H9 (cell line): ENCODE data around the gene MAGI1. TPM values are rescaled to one million over a fixed set of nuclear protein-coding genes. Genes with fewer than 3 reads are reported as not detected.

Source experiments
- DNase-seq: peaks from one replicate; pipeline ENCODE4 v3.0.0-alpha.2; 2017
- H2AFZ ChIP-seq: one replicate; pipeline ENCODE4 v1.6.1; 2013; ENCODE audit warnings: mild to moderate bottlenecking, low read length, control low read depth, moderate library complexity
- H2AK5ac ChIP-seq: 2 replicates; pipeline ENCODE4 v1.6.1; 2013; ENCODE audit warnings: low read length, control low read depth, mixed read lengths; ENCODE audit not compliant: insufficient read length
- H2BK120ac ChIP-seq: one replicate; pipeline ENCODE4 v1.6.1; 2013; ENCODE audit warnings: low read depth, mild to moderate bottlenecking, low read length, control low read depth, inconsistent platforms; ENCODE audit not compliant: poor library complexity, severe bottlenecking
- H2BK12ac ChIP-seq: 2 replicates; pipeline ENCODE4 v1.6.1; 2013; ENCODE audit warnings: low read length, control low read depth, mixed read lengths, low read depth; ENCODE audit not compliant: insufficient read length
- H2BK15ac ChIP-seq: 2 replicates; pipeline ENCODE4 v1.6.1; 2013; ENCODE audit warnings: low read depth, low read length, control low read depth
- H2BK20ac ChIP-seq: one replicate; pipeline ENCODE4 v1.6.1; 2013; ENCODE audit warnings: low read depth, mild to moderate bottlenecking, low read length, control low read depth, inconsistent platforms; ENCODE audit not compliant: poor library complexity, severe bottlenecking
- H2BK5ac ChIP-seq: 2 replicates; pipeline ENCODE4 v1.6.1; 2013; ENCODE audit warnings: low read length, control low read depth, mixed read lengths; ENCODE audit not compliant: insufficient read length
- H3K14ac ChIP-seq: 2 replicates; pipeline ENCODE4 v1.6.1; 2013; ENCODE audit warnings: low read length, control low read depth; ENCODE audit not compliant: insufficient read depth
- H3K18ac ChIP-seq: 2 replicates; pipeline ENCODE4 v1.6.1; 2013; ENCODE audit warnings: low read depth, mild to moderate bottlenecking, mixed read lengths, low read length, control low read depth; ENCODE audit not compliant: insufficient read length
- H3K23ac ChIP-seq: 2 replicates; pipeline ENCODE4 v1.6.1; 2013; ENCODE audit warnings: low read length, control low read depth, mixed read lengths, low read depth; ENCODE audit not compliant: insufficient read length
- H3K23me2 ChIP-seq: 2 replicates; pipeline ENCODE4 v1.6.1; 2013; ENCODE audit warnings: low read depth, mild to moderate bottlenecking, mixed read lengths, low read length, control low read depth; ENCODE audit not compliant: insufficient read length, poor library complexity, severe bottlenecking
- H3K27ac ChIP-seq: 2 replicates; pipeline ENCODE4 v1.5.1; 2013; ENCODE audit warnings: low read length, control low read depth, mixed read lengths, low read depth; ENCODE audit not compliant: insufficient read length
- H3K27me3 ChIP-seq: 2 replicates; pipeline ENCODE4 v1.6.1; 2013; ENCODE audit warnings: low read length, control low read depth, inconsistent platforms; ENCODE audit not compliant: insufficient read depth
- H3K4ac ChIP-seq: 2 replicates; pipeline ENCODE4 v1.6.1; 2013; ENCODE audit warnings: low read depth, mild to moderate bottlenecking, control low read depth, inconsistent platforms, low read length, moderate library complexity
- H3K4me1 ChIP-seq: 2 replicates; pipeline ENCODE4 v1.6.1; 2013; ENCODE audit warnings: low read length, control low read depth, inconsistent platforms; ENCODE audit not compliant: insufficient read depth
- H3K4me2 ChIP-seq: 2 replicates; pipeline ENCODE4 v1.6.1; 2013; ENCODE audit warnings: low read length, control low read depth, mixed read lengths; ENCODE audit not compliant: insufficient read length, insufficient read depth
- H3K56ac ChIP-seq: 2 replicates; pipeline ENCODE4 v1.6.1; 2013; ENCODE audit warnings: low read depth, mild to moderate bottlenecking, mixed read lengths, low read length, control low read depth; ENCODE audit not compliant: insufficient read length
- H3K79me1 ChIP-seq: 2 replicates; pipeline ENCODE4 v1.6.1; 2013; ENCODE audit warnings: low read depth, mild to moderate bottlenecking, moderate library complexity, low read length, control low read depth, inconsistent platforms; ENCODE audit not compliant: insufficient read depth, poor library complexity, severe bottlenecking
- H3K79me2 ChIP-seq: 2 replicates; pipeline ENCODE4 v1.6.1; 2013; ENCODE audit warnings: low read length, control low read depth, inconsistent platforms; ENCODE audit not compliant: insufficient read depth
- H3K9ac ChIP-seq: 2 replicates; pipeline ENCODE4 v1.6.1; 2013; ENCODE audit warnings: low read length, control low read depth, mixed read lengths; ENCODE audit not compliant: insufficient read length; ENCODE audit errors: extremely low read depth
- H3K9me3 ChIP-seq: one replicate; pipeline ENCODE4 v1.6.1; 2013; ENCODE audit warnings: low read depth, low read length, inconsistent platforms; ENCODE audit not compliant: control insufficient read depth
- H3T11ph ChIP-seq: one replicate; pipeline ENCODE4 v1.6.1; 2013; ENCODE audit warnings: mild to moderate bottlenecking, low read length, control low read depth, inconsistent platforms
- H4K20me1 ChIP-seq: one replicate; pipeline ENCODE4 v1.6.1; 2013; ENCODE audit not compliant: control insufficient read depth, insufficient read length, insufficient read depth
- H4K5ac ChIP-seq: 2 replicates; pipeline ENCODE4 v1.6.1; 2013; ENCODE audit warnings: low read depth, mild to moderate bottlenecking, mixed read lengths, low read length, control low read depth; ENCODE audit not compliant: insufficient read length
- H4K8ac ChIP-seq: replicated peaks from 2 replicates; pipeline ENCODE4 v1.6.1; 2013; ENCODE audit warnings: low read length, control low read depth, mixed read lengths, low read depth; ENCODE audit not compliant: insufficient read length
- H4K91ac ChIP-seq: 2 replicates; pipeline ENCODE4 v1.6.1; 2013; ENCODE audit warnings: low read depth, mild to moderate bottlenecking, moderate library complexity, mixed read lengths, low read length, control low read depth; ENCODE audit not compliant: insufficient read length
- H3K27ac Mint-ChIP-seq, 3 experiments: 2 replicates in 2 of 3; 3 replicates in 1 of 3; pipeline ENCODE4 v1.8.0; 2020 to 2021; ENCODE audit warnings: mixed read lengths in 3 of 3, mild to moderate bottlenecking in 1 of 3, moderate library complexity in 1 of 3
- H3K27me3 Mint-ChIP-seq: 2 replicates; pipeline ENCODE4 v1.8.0; 2021; ENCODE audit warnings: low read depth, mild to moderate bottlenecking, moderate library complexity, mixed read lengths
- H3K36me3 Mint-ChIP-seq, 3 experiments: 2 replicates in 2 of 3; 3 replicates in 1 of 3; pipeline ENCODE4 v1.8.0; 2020 to 2021; ENCODE audit warnings: low read depth in 3 of 3, mixed read lengths in 3 of 3; ENCODE audit not compliant: insufficient read depth in 1 of 3
- H3K4me1 Mint-ChIP-seq, 2 experiments: 2 replicates each; pipeline ENCODE4 v1.8.0; 2020; ENCODE audit warnings: mixed read lengths in 2 of 2
- H3K4me3 Mint-ChIP-seq, 2 experiments: 2 replicates in 1 of 2; 3 replicates in 1 of 2; pipeline ENCODE4 v1.8.0; 2020 to 2021; ENCODE audit warnings: mild to moderate bottlenecking in 2 of 2, mixed read lengths in 2 of 2, moderate library complexity in 1 of 2
- H3K9me3 Mint-ChIP-seq, 2 experiments: 2 replicates in 1 of 2; 3 replicates in 1 of 2; pipeline ENCODE4 v1.8.0; 2020; ENCODE audit warnings: mild to moderate bottlenecking in 2 of 2, mixed read lengths in 2 of 2, moderate library complexity in 1 of 2
- WGBS: extraction: QIAGEN DNeasy Blood & Tissue Kit; methylation state at CpG from one replicate; pipeline ENCODE4 v1.1.7; 2013; ENCODE audit warnings: missing lambda C conversion rate, low lambda C conversion rate, mixed read lengths; ENCODE audit not compliant: insufficient read length; ENCODE audit errors: extremely low coverage; 5-methylcytosine and 5-hydroxymethylcytosine counted together
- total RNA-seq: library from RNA; stranded (reverse); gene quantifications from 2 replicates; pipeline ENCODE4 v1.2.1, GENCODE V29; 2021
- TF ChIP-seq, protein P1 (sequence below): fragments of 200-600 bp; sonication (generic); conservative IDR thresholded peaks from 3 replicates; pipeline ENCODE4 v1.8.0; 2021; ENCODE audit warnings: antibody characterized with exemption, mild to moderate bottlenecking

The MAGI1 gene
- total RNA-seq, 1 experiment from 2014 or later = 65.7 TPM

DNA sequence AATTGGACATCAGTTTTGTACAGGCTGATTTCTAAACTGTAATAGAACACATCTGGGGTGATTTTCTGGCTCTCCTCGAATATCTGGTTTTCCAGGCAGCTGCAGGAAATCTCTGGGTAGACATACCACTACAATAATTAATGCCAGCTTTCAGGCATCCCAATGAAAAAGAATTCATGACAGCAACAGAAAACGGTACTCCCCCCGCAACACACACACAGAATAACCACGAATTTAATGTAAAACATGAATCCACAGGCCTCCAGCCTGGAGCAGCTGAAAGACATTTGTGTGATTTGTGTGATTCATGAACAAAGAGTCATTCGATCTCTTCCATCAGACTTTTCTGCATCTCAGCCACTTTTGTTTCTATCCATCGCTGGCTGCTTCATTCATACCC is 262.2 kb downstream of the MAGI1 start:
- Mint-ChIP-seq H3K4me1 (peaks cover 12 to 20% of the 10 kb centered on the region in 2 experiments), H3K27me3 (no peaks in the 10 kb centered on the region), H3K4me3 (no peak overlapping the region), H3K36me3 (no peaks in the 10 kb centered on the region), H3K9me3 (no peaks in the 10 kb centered on the region), H3K27ac (no peak overlapping the region; a peak in 1 of 7 replicates)
- H4K5ac ChIP-seq = no peak overlapping the region
- no peaks in the 10 kb centered on the region for H3K79me2 ChIP-seq
- no peak overlapping the region for H3K18ac ChIP-seq
- H3K56ac ChIP-seq = no peak overlapping the region
- no peak overlapping the region for H3K23ac ChIP-seq
- H2AK5ac ChIP-seq = no peak overlapping the region
- H3K4me2 ChIP-seq = no peak overlapping the region
- no peaks in the 10 kb centered on the region; the same call in 1 of the 2 replicates for H3K4me1 ChIP-seq
- H3K79me1 ChIP-seq = no peaks in the 10 kb centered on the region
- H4K91ac ChIP-seq = no peak overlapping the region
- WGBS = no CpG with 5 or more reads among the region's 6 CpGs
- H3K9ac ChIP-seq = no peak overlapping the region
- no peak overlapping the region for H2BK20ac ChIP-seq
- no peaks in the 10 kb centered on the region for H4K20me1 ChIP-seq
- no peak overlapping the region for H2BK12ac ChIP-seq
- H2BK120ac ChIP-seq = no peak overlapping the region
- H3K14ac ChIP-seq = no peak overlapping the region
- H3T11ph ChIP-seq = no peak overlapping the region
- TF ChIP-seq, protein P1, sequence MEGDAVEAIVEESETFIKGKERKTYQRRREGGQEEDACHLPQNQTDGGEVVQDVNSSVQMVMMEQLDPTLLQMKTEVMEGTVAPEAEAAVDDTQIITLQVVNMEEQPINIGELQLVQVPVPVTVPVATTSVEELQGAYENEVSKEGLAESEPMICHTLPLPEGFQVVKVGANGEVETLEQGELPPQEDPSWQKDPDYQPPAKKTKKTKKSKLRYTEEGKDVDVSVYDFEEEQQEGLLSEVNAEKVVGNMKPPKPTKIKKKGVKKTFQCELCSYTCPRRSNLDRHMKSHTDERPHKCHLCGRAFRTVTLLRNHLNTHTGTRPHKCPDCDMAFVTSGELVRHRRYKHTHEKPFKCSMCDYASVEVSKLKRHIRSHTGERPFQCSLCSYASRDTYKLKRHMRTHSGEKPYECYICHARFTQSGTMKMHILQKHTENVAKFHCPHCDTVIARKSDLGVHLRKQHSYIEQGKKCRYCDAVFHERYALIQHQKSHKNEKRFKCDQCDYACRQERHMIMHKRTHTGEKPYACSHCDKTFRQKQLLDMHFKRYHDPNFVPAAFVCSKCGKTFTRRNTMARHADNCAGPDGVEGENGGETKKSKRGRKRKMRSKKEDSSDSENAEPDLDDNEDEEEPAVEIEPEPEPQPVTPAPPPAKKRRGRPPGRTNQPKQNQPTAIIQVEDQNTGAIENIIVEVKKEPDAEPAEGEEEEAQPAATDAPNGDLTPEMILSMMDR = no peak
- H3K27me3 ChIP-seq = no peaks in the 10 kb centered on the region
- H3K23me2 ChIP-seq = no peaks in the 10 kb centered on the region
- no peak overlapping the region for H2BK5ac ChIP-seq
- no peak overlapping the region for H2AFZ ChIP-seq
- H3K4ac ChIP-seq = no peak overlapping the region
- no peak for DNase-seq
- H3K27ac ChIP-seq = no peak overlapping the region
- no peak overlapping the region for H4K8ac ChIP-seq
- H3K9me3 ChIP-seq = no peaks in the 10 kb centered on the region
- no peak overlapping the region for H2BK15ac ChIP-seq
